Mucosa of stomach (tissue), 1 donor: Measurements from ENCODE around the gene KRT17.
"Not testable (repeated sequence)": the region's sequence is repeated elsewhere in the genome, so short reads cannot be mapped to it uniquely, and the experiment has no call there.

ENCODE experiments used
- H3K27me3 ChIP-seq: one replicate; pipeline ENCODE4 v1.7.0; 2013; ENCODE audit warnings: mild to moderate bottlenecking, low read length; ENCODE audit not compliant: control insufficient read depth, insufficient read depth
- H3K36me3 ChIP-seq: one replicate; pipeline ENCODE4 v1.7.0; 2013; ENCODE audit warnings: low read length; ENCODE audit not compliant: control insufficient read depth, insufficient read depth
- H3K4me1 ChIP-seq: one replicate; pipeline ENCODE4 v1.7.0; 2013; ENCODE audit warnings: mild to moderate bottlenecking, low read length; ENCODE audit not compliant: control insufficient read depth, insufficient read depth
- H3K4me3 ChIP-seq: one replicate; pipeline ENCODE4 v1.7.0; 2013; ENCODE audit warnings: low read length
- H3K9ac ChIP-seq: one replicate; pipeline ENCODE4 v1.7.0; 2013; ENCODE audit warnings: mild to moderate bottlenecking, low read length, moderate library complexity
- H3K9me3 ChIP-seq: one replicate; pipeline ENCODE4 v1.7.0; 2013; ENCODE audit warnings: mild to moderate bottlenecking, low read length, moderate library complexity; ENCODE audit not compliant: control insufficient read depth
- donor health status: Pancreatic carcinoma.

Gene KRT17

GRCh38 chr17:41610965-41611640, 13.3 kb downstream of the KRT17 start:
- H3K36me3 ChIP-seq: no peaks in the 10 kb centered on the region
- H3K9me3 ChIP-seq: no peaks in the 10 kb centered on the region
- H3K27me3 ChIP-seq: peaks cover 12% of the 10 kb centered on the region
- no peaks in the 10 kb centered on the region for H3K4me1 ChIP-seq
- no peak overlapping the region for H3K9ac ChIP-seq
- H3K4me3 ChIP-seq: no peak overlapping the region

- H3K4me1 ChIP-seq, H3K36me3 ChIP-seq, H3K9ac ChIP-seq, H3K9me3 ChIP-seq, H3K4me3 ChIP-seq: not testable (repeated sequence)
- H3K27me3 ChIP-seq: peaks cover 12% of the 10 kb centered on the region
These were observed 14.3 kb downstream of the KRT17 start for GRCh38 chr17:41610061-41610517.

GRCh38 chr17:41606930-41607329, 17.4 kb downstream of the KRT17 start:
- H3K36me3 ChIP-seq, H3K4me1 ChIP-seq, H3K9ac ChIP-seq, H3K4me3 ChIP-seq, H3K9me3 ChIP-seq: not testable (repeated sequence)
- peaks cover 12% of the 10 kb centered on the region for H3K27me3 ChIP-seq

- Histone ChIP-seq H3K27me3 (no peaks in the 10 kb centered on the region), H3K9ac (no peak overlapping the region), H3K9me3 (no peaks in the 10 kb centered on the region), H3K4me1 (no peaks in the 10 kb centered on the region), H3K4me3 (no peak overlapping the region), H3K36me3 (no peaks in the 10 kb centered on the region)
These were observed 21.9 kb downstream of the KRT17 start for GRCh38 chr17:41602524-41602923.

GRCh38 chr17:41600318-41600717, 24.1 kb downstream of the KRT17 start:
- Histone ChIP-seq H3K9me3 (no peaks in the 10 kb centered on the region), H3K9ac (no peak overlapping the region), H3K27me3 (no peaks in the 10 kb centered on the region), H3K4me3 (no peak overlapping the region), H3K4me1 (no peaks in the 10 kb centered on the region), H3K36me3 (no peaks in the 10 kb centered on the region)

- Histone ChIP-seq H3K9me3 (no peaks in the 10 kb centered on the region), H3K36me3 (no peaks in the 10 kb centered on the region), H3K4me1 (no peaks in the 10 kb centered on the region), H3K27me3 (peaks cover 4% of the 10 kb centered on the region), H3K9ac (no peak overlapping the region), H3K4me3 (no peak overlapping the region)
These were observed 24.7 kb downstream of the KRT17 start for GRCh38 chr17:41599680-41600079.

GRCh38 chr17:41595585-41595984, 28.8 kb downstream of the KRT17 start:
- no peaks in the 10 kb centered on the region for H3K36me3 ChIP-seq
- H3K4me1 ChIP-seq: no peaks in the 10 kb centered on the region
- no peak overlapping the region for H3K4me3 ChIP-seq
- no peaks in the 10 kb centered on the region for H3K9me3 ChIP-seq
- H3K27me3 ChIP-seq: peaks cover 8% of the 10 kb centered on the region
- H3K9ac ChIP-seq: no peak overlapping the region

GRCh38 chr17:41594363-41594915, 29.9 kb downstream of the KRT17 start:
- no peaks in the 10 kb centered on the region for H3K4me1 ChIP-seq
- H3K27me3 ChIP-seq: peaks cover 8% of the 10 kb centered on the region
- H3K36me3 ChIP-seq: no peaks in the 10 kb centered on the region
- no peak overlapping the region for H3K4me3 ChIP-seq
- H3K9ac ChIP-seq: no peak overlapping the region
- H3K9me3 ChIP-seq: no peaks in the 10 kb centered on the region

GRCh38 chr17:41593306-41593981, 30.9 kb downstream of the KRT17 start:
- Histone ChIP-seq H3K36me3 (no peaks in the 10 kb centered on the region), H3K9ac (no peak overlapping the region), H3K9me3 (no peaks in the 10 kb centered on the region), H3K27me3 (peaks cover 11% of the 10 kb centered on the region), H3K4me1 (no peaks in the 10 kb centered on the region), H3K4me3 (no peak overlapping the region)

DNA sequence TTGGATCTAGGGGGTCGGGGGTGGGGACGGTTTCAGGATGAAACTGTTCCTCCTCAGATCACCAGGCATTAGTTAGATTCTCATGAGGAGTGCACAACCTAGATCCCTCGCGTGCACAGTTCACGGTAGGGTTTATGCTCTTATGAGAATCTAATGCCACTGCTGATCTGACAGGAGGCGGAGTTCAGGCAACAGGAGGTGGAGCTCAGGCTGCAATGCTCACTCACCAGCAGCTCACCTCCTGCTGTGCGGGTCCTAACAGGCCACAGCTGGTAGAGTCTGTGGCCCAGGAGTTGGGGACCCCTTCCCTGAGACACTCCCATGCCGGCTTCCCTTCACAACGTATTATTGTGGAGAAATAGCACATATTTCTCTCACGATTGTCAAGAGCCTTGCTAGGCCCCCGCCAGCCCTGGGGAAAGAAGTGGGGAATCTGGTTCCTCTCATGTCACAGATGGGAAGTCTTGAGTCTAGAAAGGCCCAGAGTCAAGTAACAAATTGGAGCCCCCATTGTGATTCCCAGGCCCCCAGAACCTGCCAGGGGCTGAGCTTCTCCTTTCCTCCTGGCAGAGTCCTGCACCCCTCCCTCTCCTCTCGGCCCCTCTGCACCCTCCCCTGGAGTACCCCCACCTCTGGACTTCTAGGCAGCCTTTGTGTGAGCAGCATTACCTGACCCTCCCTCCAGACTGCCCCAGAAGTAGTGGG, 31.6 kb downstream of the KRT17 start:
- H3K27me3 ChIP-seq: peaks cover 11% of the 10 kb centered on the region
- no peaks in the 10 kb centered on the region for H3K9me3 ChIP-seq
- no peaks in the 10 kb centered on the region for H3K36me3 ChIP-seq
- H3K4me1 ChIP-seq: no peaks in the 10 kb centered on the region
- no peak overlapping the region for H3K9ac ChIP-seq
- no peak overlapping the region for H3K4me3 ChIP-seq

- Histone ChIP-seq H3K4me3 (no peak overlapping the region), H3K9ac (no peak overlapping the region)
These were observed 35.1 kb downstream of the KRT17 start for GRCh38 chr17:41589301-41589700.

More at GRCh38 chr17:41589301-41589700, 35.1 kb downstream of the KRT17 start:
- Histone ChIP-seq H3K36me3 (no peaks in the 10 kb centered on the region), H3K4me1 (no peaks in the 10 kb centered on the region), H3K27me3 (peaks cover 6% of the 10 kb centered on the region), H3K9me3 (no peaks in the 10 kb centered on the region)
